Measurements from ENCODE around the gene C16orf87.

Gene C16orf87

GRCh38 chr16:46814790-46815189 lies 16.2 kb downstream of the C16orf87 start:
- DNase-seq (ENCODE audit: low spot score) (no peak), ATAC-seq (ENCODE audit: low read depth) (no peak)
- Histone ChIP-seq H3K4me3 (ENCODE audit: severe bottlenecking) (no peak overlapping the region), H3K9me3 (ENCODE audit: severe bottlenecking) (peaks cover 3% of the 10 kb centered on the region), H3K27me3 (ENCODE audit: insufficient read depth, poor library complexity, severe bottlenecking) (no peaks in the 10 kb centered on the region), H3K4me1 (ENCODE audit: insufficient read depth, poor library complexity, severe bottlenecking) (peaks cover 11% of the 10 kb centered on the region), H3K27ac (ENCODE audit: poor library complexity, severe bottlenecking) (no peak overlapping the region), H3K36me3 (ENCODE audit: low read depth) (peaks cover 6% of the 10 kb centered on the region; the same call in 1 of the 2 replicates)
- no peak for TF ChIP-seq CTCF (IDR thresholded peaks at IDR 0.05; ENCODE audit: poor library complexity, severe bottlenecking)

GRCh38 chr16:46813611-46814010 lies 17.4 kb downstream of the C16orf87 start:
- H3K4me3 ChIP-seq (ENCODE audit: severe bottlenecking): no peak overlapping the region
- ATAC-seq (ENCODE audit: low read depth) (no peak), DNase-seq (ENCODE audit: low spot score) (no peak)
- peaks cover 13% of the 10 kb centered on the region for H3K4me1 ChIP-seq (ENCODE audit: insufficient read depth, poor library complexity, severe bottlenecking)
- peaks cover 6% of the 10 kb centered on the region; the same call in 1 of the 2 replicates for H3K36me3 ChIP-seq (ENCODE audit: low read depth)
- TF ChIP-seq CTCF (IDR thresholded peaks at IDR 0.05; ENCODE audit: poor library complexity, severe bottlenecking): no peak
- no peak overlapping the region for H3K27ac ChIP-seq (ENCODE audit: poor library complexity, severe bottlenecking)
- H3K9me3 ChIP-seq (ENCODE audit: severe bottlenecking): peaks cover 3% of the 10 kb centered on the region
- H3K27me3 ChIP-seq (ENCODE audit: insufficient read depth, poor library complexity, severe bottlenecking): no peaks in the 10 kb centered on the region

GRCh38 chr16:46812781-46813540 lies 18.0 kb downstream of the C16orf87 start:
- ATAC-seq (ENCODE audit: low read depth) (peak; percentile 66; the same call in 2 of the 3 replicates), DNase-seq (ENCODE audit: low spot score) (no peak)
- TF ChIP-seq CTCF (IDR thresholded peaks at IDR 0.05; ENCODE audit: poor library complexity, severe bottlenecking): no peak
- no peak overlapping the region for H3K4me3 ChIP-seq (ENCODE audit: severe bottlenecking)
- H3K27me3 ChIP-seq (ENCODE audit: insufficient read depth, poor library complexity, severe bottlenecking): no peaks in the 10 kb centered on the region
- peaks cover 6% of the 10 kb centered on the region; the same call in 1 of the 2 replicates for H3K36me3 ChIP-seq (ENCODE audit: low read depth)
- H3K4me1 ChIP-seq (ENCODE audit: insufficient read depth, poor library complexity, severe bottlenecking): peaks cover 13% of the 10 kb centered on the region
- peaks cover 3% of the 10 kb centered on the region for H3K9me3 ChIP-seq (ENCODE audit: severe bottlenecking)
- no peak overlapping the region for H3K27ac ChIP-seq (ENCODE audit: poor library complexity, severe bottlenecking)

- peaks cover 13% of the 10 kb centered on the region for H3K4me1 ChIP-seq (ENCODE audit: insufficient read depth, poor library complexity, severe bottlenecking)
These were observed 19.3 kb downstream of the C16orf87 start for GRCh38 chr16:46811682-46812081.

More at GRCh38 chr16:46811682-46812081, 19.3 kb downstream of the C16orf87 start:
- H3K36me3 ChIP-seq (ENCODE audit: low read depth): peaks cover 13% of the 10 kb centered on the region; the same call in 1 of the 2 replicates
- H3K27ac ChIP-seq (ENCODE audit: poor library complexity, severe bottlenecking): no peak overlapping the region
- no peaks in the 10 kb centered on the region for H3K27me3 ChIP-seq (ENCODE audit: insufficient read depth, poor library complexity, severe bottlenecking)
- TF ChIP-seq CTCF (IDR thresholded peaks at IDR 0.05; ENCODE audit: poor library complexity, severe bottlenecking): no peak
- ATAC-seq (ENCODE audit: low read depth): no peak
- H3K9me3 ChIP-seq (ENCODE audit: severe bottlenecking): peaks cover 3% of the 10 kb centered on the region
- H3K4me3 ChIP-seq (ENCODE audit: severe bottlenecking): no peak overlapping the region
- no peak for DNase-seq (ENCODE audit: low spot score)

Data from RWPE2 (cell line).